ENCODE measurements around the gene IFNL3.
"Not testable (repeated sequence)": the region's sequence is repeated elsewhere in the genome, so short reads cannot be mapped to it uniquely, and the experiment has no call there.

DNA sequence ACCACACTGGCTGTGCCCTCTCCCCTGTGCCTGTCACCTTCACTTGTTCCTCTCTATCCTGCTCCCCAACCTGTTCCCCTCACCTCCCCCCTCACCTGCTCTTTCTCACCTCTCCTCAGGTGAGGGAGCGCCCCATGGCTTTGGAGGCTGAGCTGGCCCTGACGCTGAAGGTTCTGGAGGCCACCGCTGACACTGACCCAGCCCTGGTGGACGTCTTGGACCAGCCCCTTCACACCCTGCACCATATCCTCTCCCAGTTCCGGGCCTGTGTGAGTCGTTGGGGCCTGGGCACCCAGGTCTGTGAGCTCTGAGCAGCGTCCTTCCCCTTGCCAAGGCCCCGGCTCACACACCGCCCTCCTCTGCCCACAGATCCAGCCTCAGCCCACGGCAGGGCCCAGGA, 24.6 kb upstream of the IFNL3 start:
- TF ChIP-seq, protein P1, sequence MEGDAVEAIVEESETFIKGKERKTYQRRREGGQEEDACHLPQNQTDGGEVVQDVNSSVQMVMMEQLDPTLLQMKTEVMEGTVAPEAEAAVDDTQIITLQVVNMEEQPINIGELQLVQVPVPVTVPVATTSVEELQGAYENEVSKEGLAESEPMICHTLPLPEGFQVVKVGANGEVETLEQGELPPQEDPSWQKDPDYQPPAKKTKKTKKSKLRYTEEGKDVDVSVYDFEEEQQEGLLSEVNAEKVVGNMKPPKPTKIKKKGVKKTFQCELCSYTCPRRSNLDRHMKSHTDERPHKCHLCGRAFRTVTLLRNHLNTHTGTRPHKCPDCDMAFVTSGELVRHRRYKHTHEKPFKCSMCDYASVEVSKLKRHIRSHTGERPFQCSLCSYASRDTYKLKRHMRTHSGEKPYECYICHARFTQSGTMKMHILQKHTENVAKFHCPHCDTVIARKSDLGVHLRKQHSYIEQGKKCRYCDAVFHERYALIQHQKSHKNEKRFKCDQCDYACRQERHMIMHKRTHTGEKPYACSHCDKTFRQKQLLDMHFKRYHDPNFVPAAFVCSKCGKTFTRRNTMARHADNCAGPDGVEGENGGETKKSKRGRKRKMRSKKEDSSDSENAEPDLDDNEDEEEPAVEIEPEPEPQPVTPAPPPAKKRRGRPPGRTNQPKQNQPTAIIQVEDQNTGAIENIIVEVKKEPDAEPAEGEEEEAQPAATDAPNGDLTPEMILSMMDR (conservative IDR thresholded peaks at IDR 0.05; ENCODE audit: low read length) = not testable (repeated sequence)
- TF ChIP-seq EZH2phosphoT487 (IDR thresholded peaks at IDR 0.05; ENCODE audit: borderline replicate concordance) = not testable (repeated sequence)
